Endothelial cell of umbilical vein (primary cell): ENCODE results near the gene FCRL3.

Experiments used
- CTCF ChIP-seq, 2 donors: IDR thresholded peaks; 1 replicate in 1 of 2; 2 replicates in 1 of 2; pipeline ENCODE4 v1.5.1; 2011; ENCODE audit warnings: low read length in 2 of 2, mild to moderate bottlenecking in 2 of 2, moderate library complexity in 2 of 2, control low read depth in 1 of 2, inconsistent platforms in 1 of 2, low read depth in 1 of 2; ENCODE audit not compliant: insufficient read depth in 1 of 2; ENCODE audit errors: extremely low read depth in 1 of 2
- EZH2 ChIP-seq: IDR thresholded peaks from 2 replicates; pipeline ENCODE4 v1.6.1; 2012; ENCODE audit warnings: borderline replicate concordance, low read depth, mild to moderate bottlenecking, moderate library complexity, low read length, inconsistent platforms; ENCODE audit not compliant: severe bottlenecking
- FOS ChIP-seq: IDR thresholded peaks from 2 replicates; pipeline ENCODE4 v1.6.1; 2011; ENCODE audit warnings: mild to moderate bottlenecking, low read length, moderate library complexity, borderline replicate concordance; ENCODE audit not compliant: insufficient read depth
- GATA2 ChIP-seq: IDR thresholded peaks from 2 replicates; pipeline ENCODE4 v1.7.0; 2011; ENCODE audit warnings: low read depth, mild to moderate bottlenecking, moderate library complexity, mixed read lengths, low read length; ENCODE audit not compliant: insufficient read length, insufficient read depth
- JUN ChIP-seq: IDR thresholded peaks from 2 replicates; pipeline ENCODE4 v1.6.1; 2011; ENCODE audit warnings: borderline replicate concordance, low read depth; ENCODE audit not compliant: insufficient read length, insufficient read depth
- MAX ChIP-seq: IDR thresholded peaks from 2 replicates; pipeline ENCODE4 v1.6.1; 2011; ENCODE audit not compliant: insufficient read depth, insufficient read length
- MYC ChIP-seq: IDR thresholded peaks from one replicate; pipeline ENCODE4 v1.6.1; 2011; ENCODE audit warnings: mild to moderate bottlenecking, low read depth, low read length
- POLR2A ChIP-seq: IDR thresholded peaks from 2 replicates; pipeline ENCODE4 v1.6.1; 2012; ENCODE audit warnings: low read depth, mild to moderate bottlenecking, control low read depth, low read length
- POLR2AphosphoS5 ChIP-seq: IDR thresholded peaks from 2 replicates; pipeline ENCODE4 v1.6.1; 2012; ENCODE audit warnings: low read depth, mild to moderate bottlenecking, control low read depth, low read length, moderate library complexity; ENCODE audit not compliant: insufficient read depth

GRCh38 chr1:157732755-157733154 lies 32.2 kb upstream of the FCRL3 start:
- TF ChIP-seq CTCF (IDR thresholded peaks at IDR 0.05; ENCODE audit: extremely low read depth in 1 of 2, insufficient read depth in 1 of 2, low read depth in 1 of 2, low read length in 2 of 2) = no peak
- TF ChIP-seq EZH2 = no peak
- no peak for TF ChIP-seq MAX
- no peak for TF ChIP-seq POLR2A
- TF ChIP-seq POLR2AphosphoS5 = no peak
- no peak for TF ChIP-seq MYC
- no peak for TF ChIP-seq JUN
- TF ChIP-seq GATA2 = no peak
- TF ChIP-seq FOS = no peak
